Testis (tissue), 3 donors: ENCODE results near the gene ZFPM1. TPM values are rescaled to one million over a fixed set of nuclear protein-coding genes. Genes with fewer than 3 reads are reported as not detected.

Source experiments
- DNase-seq: peaks from one replicate; pipeline ENCODE4 v3.0.0-alpha.2; 2019
- H3K27ac ChIP-seq, 2 donors: fragments of 200-600 bp; sonication (generic); one replicate each; pipeline ENCODE4 v1.5.1; 2019
- H3K27me3 ChIP-seq: fragments of 200-600 bp; sonication (generic); one replicate; pipeline ENCODE4 v1.5.1; 2019
- H3K36me3 ChIP-seq: fragments of 200-600 bp; sonication (generic); one replicate; pipeline ENCODE4 v1.5.1; 2017; ENCODE audit warnings: low read depth; ENCODE audit errors: missing control alignments
- H3K4me1 ChIP-seq: fragments of 200-600 bp; sonication (generic); one replicate; pipeline ENCODE4 v1.5.1; 2019
- H3K4me3 ChIP-seq, 2 donors: fragments of 200-600 bp; sonication (generic); one replicate each; pipeline ENCODE4 v1.5.1; 2017 to 2019
- H3K9me3 ChIP-seq: fragments of 200-600 bp; sonication (generic); one replicate; pipeline ENCODE4 v1.5.1; 2017
- CTCF ChIP-seq, 3 experiments: fragments of 450-650 bp in 2 of 3; fragments of 200-600 bp in 1 of 3; sonication (generic) in 1 of 3; IDR thresholded peaks; one replicate each; pipeline ENCODE4 v1.5.1; 2016 to 2019; ENCODE audit warnings: antibody characterized with exemption in 3 of 3, mild to moderate bottlenecking in 2 of 3, moderate library complexity in 1 of 3
- POLR2A ChIP-seq: fragments of 450-650 bp; IDR thresholded peaks from one replicate; pipeline ENCODE4 v1.6.1; 2017; ENCODE audit warnings: antibody characterized with exemption, mild to moderate bottlenecking, moderate library complexity
- WGBS, 2 donors: methylation state at CpG; one replicate each; pipeline ENCODE4 v1.1.5; 2018; 5-methylcytosine and 5-hydroxymethylcytosine counted together
- intact Hi-C: fragments of 100-400 bp; cut with DNase I; formaldehyde crosslinking; loops from one replicate; pipeline ENCODE4 v1.15.1; 2023; ENCODE audit warnings: low total_unique reads
- polyA plus RNA-seq: library from polyadenylated mRNA; stranded (reverse); fragments of 350-450 nt; fragmentation: Illumina TruSeq; extraction: RNeasy Lipid Tissue Mini Kit (QIAGEN cat#74804); gene quantifications from one replicate; pipeline ENCODE4 v1.2.3, GENCODE V29; 2014; ENCODE audit warnings: low read depth, low replicate concordance; ENCODE audit not compliant: insufficient read depth
- total RNA-seq, 2 donors: library from RNA; depleted of rRNA; stranded (reverse); fragments of >200 nt; gene quantifications; one replicate each; pipeline ENCODE4 v1.2.3, GENCODE V29; 2016

ZFPM1 gene
- total and polyA plus RNA-seq, 3 donors from 2014 or later, result 12.8 to 25.1 (median 23.9) TPM

GRCh38 chr16:88495268-88495772, 42.2 kb downstream of the ZFPM1 start:
- Histone ChIP-seq H3K27ac (peak overlapping the region in 1 of 2 donors; percentile 30), H3K4me3 (no peak overlapping the region), H3K27me3 (no peaks in the 10 kb centered on the region), H3K9me3 (no peaks in the 10 kb centered on the region), H3K36me3 (no peaks in the 10 kb centered on the region), H3K4me1 (peaks cover 31% of the 10 kb centered on the region)
- no peak for DNase-seq
- WGBS, 2 donors, result 95% methylated on average over 10 to 15 of the region's 15 CpGs
- intact Hi-C loops, result no loop called here
- TF ChIP-seq CTCF (IDR thresholded peaks at IDR 0.05), result no peak
- no peak for TF ChIP-seq POLR2A

- Histone ChIP-seq H3K27ac (no peak overlapping the region), H3K36me3 (no peaks in the 10 kb centered on the region), H3K9me3 (no peaks in the 10 kb centered on the region), H3K4me1 (peaks cover 33% of the 10 kb centered on the region), H3K4me3 (no peak overlapping the region), H3K27me3 (no peaks in the 10 kb centered on the region)
- peak; percentile 64 for DNase-seq
- intact Hi-C loops, result no loop called here
- 57 to 91% methylated on average over 11 to 46 of the region's 46 CpGs for WGBS, 2 donors
- no peak for TF ChIP-seq POLR2A
- TF ChIP-seq CTCF (IDR thresholded peaks at IDR 0.05), result no peak
These were observed 44.7 kb downstream of the ZFPM1 start for GRCh38 chr16:88497561-88498462.

- TF ChIP-seq CTCF (IDR thresholded peaks at IDR 0.05), result no peak
- no peak for TF ChIP-seq POLR2A
- no peak for DNase-seq
- 86 to 88% methylated on average over 14 to 27 of the region's 27 CpGs for WGBS, 2 donors
- Histone ChIP-seq H3K36me3 (no peaks in the 10 kb centered on the region), H3K9me3 (no peaks in the 10 kb centered on the region), H3K27me3 (no peaks in the 10 kb centered on the region), H3K4me3 (no peak overlapping the region), H3K4me1 (peaks cover 32% of the 10 kb centered on the region), H3K27ac (no peak overlapping the region)
- intact Hi-C loops, result no loop called here
These were observed 45.6 kb downstream of the ZFPM1 start for GRCh38 chr16:88498576-88499208.

GRCh38 chr16:88499292-88499691, 46.2 kb downstream of the ZFPM1 start:
- Histone ChIP-seq H3K4me1 (peaks cover 26% of the 10 kb centered on the region), H3K27me3 (no peaks in the 10 kb centered on the region), H3K9me3 (no peaks in the 10 kb centered on the region), H3K27ac (no peak overlapping the region), H3K36me3 (no peaks in the 10 kb centered on the region), H3K4me3 (no peak overlapping the region)
- no peak for DNase-seq
- WGBS, 2 donors, result 67 to 73% methylated on average over 12 to 19 of the region's 19 CpGs
- TF ChIP-seq CTCF (IDR thresholded peaks at IDR 0.05) (no peak), POLR2A (no peak)
- intact Hi-C loops, result no loop called here
